OCI-LY1 (cell line): ENCODE measurements around the gene FAM3D.

Experiments used
- CTCF ChIP-seq: fragments of 200-600 bp; sonication (generic), shearing (Covaris generic); IDR thresholded peaks from 2 replicates; pipeline ENCODE4 v1.5.1; 2017; ENCODE audit warnings: mild to moderate bottlenecking, antibody characterized with exemption, low read length, moderate library complexity, mixed read lengths
- EZH2 ChIP-seq: fragments of 200-600 bp; sonication (generic), shearing (Covaris generic); IDR thresholded peaks from 2 replicates; pipeline ENCODE4 v1.8.0; 2017; ENCODE audit warnings: borderline replicate concordance, mixed run types, mild to moderate bottlenecking, antibody characterized with exemption, low read length, moderate library complexity, mixed read lengths

- TF ChIP-seq CTCF (no peak), EZH2 (no peak)
Observed at GRCh38 chr3:58698246-58698645, 31.7 kb upstream of the FAM3D start.
